Mesenchymal stem cell (in vitro differentiated cells and primary cell): ENCODE results near the gene MB.

Experiments
- DNase-seq: peaks from one replicate; pipeline ENCODE4 v3.0.0-alpha.2; 2013
- H2AFZ ChIP-seq: one replicate; pipeline ENCODE4 v1.6.1; 2013; ENCODE audit warnings: low read depth, mild to moderate bottlenecking, control low read depth, inconsistent platforms, low read length, moderate library complexity
- H2AK5ac ChIP-seq: 2 replicates; pipeline ENCODE4 v1.6.1; 2013; ENCODE audit warnings: low read length, moderate library complexity, mild to moderate bottlenecking, inconsistent platforms; ENCODE audit not compliant: severe bottlenecking
- H2BK120ac ChIP-seq: one replicate; pipeline ENCODE4 v1.6.1; 2013; ENCODE audit warnings: low read depth, mild to moderate bottlenecking, inconsistent platforms, low read length, moderate library complexity
- H2BK12ac ChIP-seq, 2 experiments: one replicate each; pipeline ENCODE4 v1.6.1; 2013; ENCODE audit warnings: inconsistent platforms in 2 of 2, low read length in 2 of 2, mild to moderate bottlenecking in 2 of 2, moderate library complexity in 2 of 2, control low read depth in 1 of 2
- H2BK15ac ChIP-seq: one replicate; pipeline ENCODE4 v1.6.1; 2013; ENCODE audit warnings: mild to moderate bottlenecking, low read depth, inconsistent platforms; ENCODE audit not compliant: poor library complexity, severe bottlenecking
- H2BK5ac ChIP-seq: 2 replicates; pipeline ENCODE4 v1.6.1; 2013; ENCODE audit warnings: low read depth, mild to moderate bottlenecking, low read length, control low read depth, inconsistent platforms; ENCODE audit not compliant: poor library complexity, severe bottlenecking
- H3K14ac ChIP-seq, 2 experiments: one replicate each; pipeline ENCODE4 v1.6.1; 2013; ENCODE audit warnings: inconsistent platforms in 2 of 2, low read length in 2 of 2, control low read depth in 1 of 2, mild to moderate bottlenecking in 1 of 2, moderate library complexity in 1 of 2
- H3K18ac ChIP-seq, 2 experiments: one replicate each; pipeline ENCODE4 v1.6.1; 2013; ENCODE audit warnings: inconsistent platforms in 2 of 2, low read length in 2 of 2, control low read depth in 1 of 2, low read depth in 1 of 2, mild to moderate bottlenecking in 1 of 2
- H3K23ac ChIP-seq, 2 experiments: one replicate each; pipeline ENCODE4 v1.6.1; 2013; ENCODE audit warnings: inconsistent platforms in 2 of 2, low read length in 2 of 2, mild to moderate bottlenecking in 2 of 2, moderate library complexity in 2 of 2, control low read depth in 1 of 2
- H3K27ac ChIP-seq: 2 replicates; pipeline ENCODE4 v1.5.1; 2013; ENCODE audit warnings: mild to moderate bottlenecking, moderate library complexity, low read length, control low read depth, inconsistent platforms; ENCODE audit not compliant: poor library complexity, severe bottlenecking
- H3K27me3 ChIP-seq, 2 experiments: 2 replicates each; pipeline versions ENCODE4 v1.6.1 to v1.7.0; 2013; ENCODE audit warnings: low read length in 2 of 2, mild to moderate bottlenecking in 2 of 2, moderate library complexity in 2 of 2, control low read depth in 1 of 2, inconsistent platforms in 1 of 2; ENCODE audit not compliant: control insufficient read depth in 1 of 2, insufficient read depth in 1 of 2
- H3K36me3 ChIP-seq, 2 experiments: 2 replicates each; pipeline versions ENCODE4 v1.6.1 to v1.7.0; 2013; ENCODE audit warnings: low read length in 2 of 2, control low read depth in 1 of 2, inconsistent platforms in 1 of 2, low read depth in 1 of 2, mild to moderate bottlenecking in 1 of 2; ENCODE audit not compliant: insufficient read depth in 2 of 2, control insufficient read depth in 1 of 2
- H3K4ac ChIP-seq, 2 experiments: one replicate each; pipeline ENCODE4 v1.6.1; 2013; ENCODE audit warnings: inconsistent platforms in 2 of 2, low read length in 2 of 2, mild to moderate bottlenecking in 2 of 2, moderate library complexity in 2 of 2, control low read depth in 1 of 2, low read depth in 1 of 2
- H3K4me1 ChIP-seq: 2 replicates; pipeline ENCODE4 v1.6.1; 2013; ENCODE audit warnings: low read depth, low read length, control low read depth; ENCODE audit not compliant: control insufficient read depth, insufficient read depth
- H3K4me2 ChIP-seq: 2 replicates; pipeline ENCODE4 v1.6.1; 2013; ENCODE audit warnings: low read length, mild to moderate bottlenecking, inconsistent platforms; ENCODE audit not compliant: poor library complexity, severe bottlenecking
- H3K4me3 ChIP-seq, 2 experiments: 2 replicates each; pipeline versions ENCODE4 v1.5.1 to v1.7.0; 2013; ENCODE audit warnings: low read length in 2 of 2, mild to moderate bottlenecking in 2 of 2, control low read depth in 1 of 2, low read depth in 1 of 2; ENCODE audit not compliant: insufficient read depth in 1 of 2
- H3K79me1 ChIP-seq: replicated peaks from 2 replicates; pipeline ENCODE4 v1.6.1; 2013; ENCODE audit warnings: mild to moderate bottlenecking, control low read depth, low read length, inconsistent platforms; ENCODE audit not compliant: poor library complexity, severe bottlenecking
- H3K9ac ChIP-seq: 2 replicates; pipeline ENCODE4 v1.7.0; 2013; ENCODE audit warnings: mild to moderate bottlenecking, low read length, moderate library complexity
- H3K9me3 ChIP-seq: 2 replicates; pipeline ENCODE4 v1.7.0; 2013; ENCODE audit warnings: mild to moderate bottlenecking, low read length; ENCODE audit not compliant: control insufficient read depth
- H4K8ac ChIP-seq: one replicate; pipeline ENCODE4 v1.6.1; 2013; ENCODE audit warnings: inconsistent platforms, mild to moderate bottlenecking, low read length, moderate library complexity
- H4K91ac ChIP-seq: one replicate; pipeline ENCODE4 v1.6.1; 2013; ENCODE audit warnings: mild to moderate bottlenecking, low read length, inconsistent platforms
- WGBS: methylation state at CpG from one replicate; pipeline ENCODE4 v1.1.7; 2013; ENCODE audit warnings: mixed read lengths; 5-methylcytosine and 5-hydroxymethylcytosine counted together

The MB gene

GRCh38 chr22:35616043-35616442, 1.1 kb downstream of the MB start:
- Histone ChIP-seq H3K27ac (no peak overlapping the region), H2BK120ac (no peak overlapping the region), H2BK5ac (no peak overlapping the region), H3K4me2 (no peak overlapping the region), H3K4me3 (no peak overlapping the region), H3K79me1 (no peaks in the 10 kb centered on the region), H3K23ac (no peak overlapping the region), H2BK12ac (no peak overlapping the region), H3K36me3 (no peaks in the 10 kb centered on the region), H3K9me3 (no peaks in the 10 kb centered on the region), H2AFZ (no peak overlapping the region), H3K9ac (no peak overlapping the region), H4K8ac (no peak overlapping the region), H3K4me1 (peaks cover 2% of the 10 kb centered on the region), H3K4ac (no peak overlapping the region), H3K18ac (no peak overlapping the region), H2AK5ac (no peak overlapping the region), H3K14ac (no peak overlapping the region), H4K91ac (no peak overlapping the region), H3K27me3 (peaks cover 5 to 40% of the 10 kb centered on the region in 2 experiments), H2BK15ac (no peak overlapping the region)
- peak; percentile 43 for DNase-seq
- 95% methylated on average over 6 of the region's 7 CpGs for WGBS

- Histone ChIP-seq H3K9ac (no peak overlapping the region), H3K4me1 (no peaks in the 10 kb centered on the region), H3K4me3 (no peak overlapping the region), H2BK15ac (no peak overlapping the region), H3K4ac (no peak overlapping the region), H3K27ac (no peak overlapping the region), H4K91ac (no peak overlapping the region), H4K8ac (no peak overlapping the region), H2AFZ (no peak overlapping the region), H3K4me2 (no peak overlapping the region), H3K79me1 (no peaks in the 10 kb centered on the region), H3K14ac (no peak overlapping the region), H2AK5ac (no peak overlapping the region), H3K23ac (no peak overlapping the region), H2BK12ac (no peak overlapping the region), H2BK5ac (no peak overlapping the region), H3K36me3 (no peaks in the 10 kb centered on the region), H3K9me3 (no peaks in the 10 kb centered on the region), H3K18ac (no peak overlapping the region), H3K27me3 (peaks cover 12 to 45% of the 10 kb centered on the region in 2 experiments), H2BK120ac (no peak overlapping the region)
- no peak for DNase-seq
- 86% methylated on average over 6 of the region's 6 CpGs for WGBS
Observed at GRCh38 chr22:35615156-35615555, 2.0 kb downstream of the MB start.

- Histone ChIP-seq H3K9ac (no peak overlapping the region), H2BK12ac (no peak overlapping the region), H3K4me2 (no peak overlapping the region), H3K9me3 (no peaks in the 10 kb centered on the region), H3K4ac (no peak overlapping the region), H2BK120ac (no peak overlapping the region), H3K36me3 (no peaks in the 10 kb centered on the region), H2BK15ac (no peak overlapping the region), H3K27me3 (peaks cover 20 to 51% of the 10 kb centered on the region in 2 experiments), H2BK5ac (no peak overlapping the region), H3K27ac (no peak overlapping the region), H3K4me3 (no peak overlapping the region), H3K18ac (no peak overlapping the region), H4K91ac (no peak overlapping the region), H2AK5ac (no peak overlapping the region), H3K79me1 (no peaks in the 10 kb centered on the region), H3K4me1 (no peaks in the 10 kb centered on the region), H3K23ac (no peak overlapping the region), H4K8ac (no peak overlapping the region), H2AFZ (no peak overlapping the region), H3K14ac (no peak overlapping the region)
- no peak for DNase-seq
- 100% methylated on average over 1 of the region's 2 CpGs for WGBS
Observed at GRCh38 chr22:35614404-35614803, 2.7 kb downstream of the MB start.

GRCh38 chr22:35612903-35613302, 4.2 kb downstream of the MB start:
- no peaks in the 10 kb centered on the region for H3K9me3 ChIP-seq
- H3K27me3 ChIP-seq, result peaks cover 35 to 54% of the 10 kb centered on the region in 2 experiments
- H2BK12ac ChIP-seq, result no peak overlapping the region
- H3K23ac ChIP-seq, result no peak overlapping the region
- H2BK5ac ChIP-seq, result no peak overlapping the region
- H2BK15ac ChIP-seq, result no peak overlapping the region
- H2AK5ac ChIP-seq, result no peak overlapping the region
- no peak overlapping the region for H3K4ac ChIP-seq
- no peaks in the 10 kb centered on the region for H3K4me1 ChIP-seq
- H3K27ac ChIP-seq, result no peak overlapping the region
- WGBS, result 93% methylated on average over 12 of the region's 12 CpGs
- H4K91ac ChIP-seq, result peak overlapping the region; percentile 37
- no peak overlapping the region for H2AFZ ChIP-seq
- no peak overlapping the region for H3K9ac ChIP-seq
- no peak overlapping the region for H3K14ac ChIP-seq
- no peaks in the 10 kb centered on the region for H3K79me1 ChIP-seq
- DNase-seq, result no peak
- no peak overlapping the region for H4K8ac ChIP-seq
- H2BK120ac ChIP-seq, result no peak overlapping the region
- H3K18ac ChIP-seq, result no peak overlapping the region
- no peaks in the 10 kb centered on the region for H3K36me3 ChIP-seq
- no peak overlapping the region for H3K4me2 ChIP-seq
- H3K4me3 ChIP-seq, result no peak overlapping the region
